Activated naive CD4-positive, alpha-beta T cell treated with anti-CD3 and anti-CD28 coated beads, Interleukin-2, amount 10 ng/mL, durations not matched to agents 7 days and 5 days (primary cell): ENCODE measurements around the gene LYSMD1.
A peak's percentile ranks its signal among the peaks of the same experiment; 100 is the strongest.
"Not testable (repeated sequence)": the region's sequence is repeated elsewhere in the genome, so short reads cannot be mapped to it uniquely, and the experiment has no call there.

Source experiments
- CTCF ChIA-PET: fragments of 350-600 bp; sonication (Branson Sonifier 250); formaldehyde crosslinking; loops from one replicate; lab custom pipeline; 2021; ENCODE audit warnings: antibody characterized with exemption; lab: Charles Lee
- DNase-seq: peaks from one replicate; pipeline ENCODE4 v3.0.0-alpha.2; 2020
- H3K27ac Mint-ChIP-seq: one replicate; pipeline ENCODE4 v1.8.0; 2021; ENCODE audit warnings: mild to moderate bottlenecking, moderate library complexity, mixed read lengths
- H3K27me3 Mint-ChIP-seq: one replicate; pipeline ENCODE4 v1.8.0; 2021; ENCODE audit warnings: mild to moderate bottlenecking, mixed read lengths
- H3K36me3 Mint-ChIP-seq: one replicate; pipeline ENCODE4 v1.8.0; 2021; ENCODE audit warnings: mixed read lengths
- H3K4me1 Mint-ChIP-seq: one replicate; pipeline ENCODE4 v1.8.0; 2021; ENCODE audit warnings: mixed read lengths
- H3K4me3 Mint-ChIP-seq: one replicate; pipeline ENCODE4 v1.8.0; 2021; ENCODE audit warnings: mild to moderate bottlenecking, moderate library complexity, mixed read lengths
- H3K9me3 Mint-ChIP-seq: one replicate; pipeline ENCODE4 v1.8.0; 2021; ENCODE audit warnings: mixed read lengths

The LYSMD1 gene

DNA sequence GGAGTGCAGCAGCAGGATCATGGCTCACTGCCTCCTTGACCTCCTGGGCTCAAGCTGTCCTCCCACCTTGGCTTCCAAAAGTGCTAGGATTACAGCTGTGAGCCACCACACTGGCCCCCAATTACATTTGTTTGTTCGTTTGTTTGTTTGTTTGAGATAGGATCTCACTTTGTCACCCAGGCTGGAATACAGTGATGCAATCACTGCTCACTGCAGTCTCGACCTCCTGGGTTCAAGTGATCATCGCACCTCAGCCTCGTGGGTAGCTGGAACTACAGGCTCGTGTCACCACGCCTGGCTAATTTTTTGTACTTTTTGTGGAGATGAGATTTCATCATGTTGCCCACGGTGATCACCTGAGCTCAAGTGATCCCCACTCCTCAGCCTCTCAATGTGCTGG, 26.3 kb upstream of the LYSMD1 start:
- DNase-seq, result no peak
- H3K4me3 Mint-ChIP-seq, result no peak overlapping the region
- H3K9me3 Mint-ChIP-seq, result no peaks in the 10 kb centered on the region
- no peak overlapping the region for H3K27ac Mint-ChIP-seq
- CTCF ChIA-PET, result interaction anchor here (1.1 kb wide), 1 partner anchor 35 kb away, joined by 4 read pairs; the partner anchor contains the start of gene TNFAIP8L2
- peaks cover 3% of the 10 kb centered on the region for H3K36me3 Mint-ChIP-seq
- peaks cover 41% of the 10 kb centered on the region for H3K27me3 Mint-ChIP-seq
- H3K4me1 Mint-ChIP-seq, result peaks cover 39% of the 10 kb centered on the region

- peak within 1 kb of the TSS; percentile 95 for H3K27ac Mint-ChIP-seq
- H3K36me3 Mint-ChIP-seq, result peaks cover 14% of the 10 kb centered on the region
- no peaks in the 10 kb centered on the region for H3K9me3 Mint-ChIP-seq
- H3K4me3 Mint-ChIP-seq, result peak within 1 kb of the TSS; percentile 99
- DNase-seq, result peak; percentile 91
- H3K27me3 Mint-ChIP-seq, result peaks cover 30% of the 10 kb centered on the region
- H3K4me1 Mint-ChIP-seq, result peaks cover 35% of the 10 kb centered on the region
- CTCF ChIA-PET, result interaction anchor here (1.2 to 2.7 kb wide), 3 partner anchors 10 to 151 kb away, joined by 4 to 12 read pairs (median 5); no protein-coding TSS in a partner anchor
Measured at GRCh38 chr1:151189637-151190445, 24.1 kb upstream of the LYSMD1 start, which contains the start of gene VPS72. TSS of gene VPS72 (minus strand) at chr1:151190197. CDS start at chr1:151190121, 76 bp downstream.

- CTCF ChIA-PET, result interaction anchor here (1.6 to 2.7 kb wide), 2 partner anchors 62 to 64 kb away, joined by 3 to 12 read pairs; no protein-coding TSS in a partner anchor
- Mint-ChIP-seq H3K27me3 (peaks cover 18% of the 10 kb centered on the region), H3K36me3 (peaks cover 22% of the 10 kb centered on the region), H3K4me1 (peaks cover 35% of the 10 kb centered on the region), H3K4me3 (peak overlapping the region; percentile 99)
- H3K27ac Mint-ChIP-seq, DNase-seq, H3K9me3 Mint-ChIP-seq: not testable (repeated sequence)
Measured at GRCh38 chr1:151188667-151189066, 23.0 kb upstream of the LYSMD1 start.

- no peak overlapping the region for H3K4me3 Mint-ChIP-seq
- peaks cover 33% of the 10 kb centered on the region for H3K36me3 Mint-ChIP-seq
- no peaks in the 10 kb centered on the region for H3K9me3 Mint-ChIP-seq
- H3K27ac Mint-ChIP-seq, result no peak overlapping the region
- peaks cover 5% of the 10 kb centered on the region for H3K27me3 Mint-ChIP-seq
- CTCF ChIA-PET, result interaction anchor here (1.4 kb wide), 1 partner anchor 63 kb away, joined by 3 read pairs; no protein-coding TSS in a partner anchor
- no peak for DNase-seq
- peaks cover 35% of the 10 kb centered on the region for H3K4me1 Mint-ChIP-seq
Measured at GRCh38 chr1:151187205-151187604, 21.5 kb upstream of the LYSMD1 start.

GRCh38 chr1:151184211-151184610, 18.5 kb upstream of the LYSMD1 start:
- CTCF ChIA-PET, result no interaction called here
- H3K27me3 Mint-ChIP-seq, result no peaks in the 10 kb centered on the region
- H3K4me1 Mint-ChIP-seq, result peaks cover 19% of the 10 kb centered on the region
- no peaks in the 10 kb centered on the region for H3K9me3 Mint-ChIP-seq
- DNase-seq, result no peak
- no peak overlapping the region for H3K4me3 Mint-ChIP-seq
- no peak overlapping the region for H3K27ac Mint-ChIP-seq
- H3K36me3 Mint-ChIP-seq, result peaks cover 48% of the 10 kb centered on the region

- peaks cover 55% of the 10 kb centered on the region for H3K36me3 Mint-ChIP-seq
- H3K9me3 Mint-ChIP-seq, result no peaks in the 10 kb centered on the region
- CTCF ChIA-PET, result interaction anchor here (0.6 to 1.4 kb wide), 5 partner anchors 8 to 485 kb away, joined by 3 to 4 read pairs (median 4); partner anchors contain the start of genes LYSMD1 and SCNM1
- H3K27me3 Mint-ChIP-seq, result no peaks in the 10 kb centered on the region
- no peak overlapping the region for H3K4me3 Mint-ChIP-seq
- no peak for DNase-seq
- peak overlapping the region; percentile 47 for H3K27ac Mint-ChIP-seq
- H3K4me1 Mint-ChIP-seq, result no peaks in the 10 kb centered on the region
Measured at GRCh38 chr1:151176514-151177045, 10.9 kb upstream of the LYSMD1 start.

DNA sequence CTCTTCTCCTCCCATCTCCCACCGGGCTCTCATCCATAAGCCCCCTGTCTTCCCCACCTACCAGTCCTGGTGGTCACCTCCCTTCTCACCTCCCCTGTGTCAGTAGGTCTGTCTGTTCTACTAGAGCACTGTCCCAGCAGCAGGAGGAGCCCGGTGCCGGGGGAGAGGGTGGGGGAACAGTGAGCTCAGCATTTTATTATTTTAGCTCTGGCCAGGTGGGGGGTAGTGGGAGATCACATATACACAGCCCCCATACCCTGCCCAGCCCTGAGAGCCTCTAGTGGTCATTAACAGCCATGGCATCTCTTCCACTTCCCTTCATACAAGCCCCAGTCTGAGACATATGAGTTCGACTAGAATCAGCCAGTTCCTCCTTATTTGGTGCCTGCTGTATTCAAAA, 10.2 kb upstream of the LYSMD1 start, which contains the start of gene TMOD4:
Gene TMOD4 (minus strand): TSS at position 119 of the 400 bp plus-strand sequence. CDS start 1,106 bp downstream, outside the sequence.
- DNase-seq, result no peak
- no peak within 1 kb of the TSS for H3K4me3 Mint-ChIP-seq
- no peaks in the 10 kb centered on the region for H3K27me3 Mint-ChIP-seq
- no peaks in the 10 kb centered on the region for H3K4me1 Mint-ChIP-seq
- CTCF ChIA-PET, result interaction anchor here (0.6 to 1.0 kb wide), 3 partner anchors 9 to 486 kb away, joined by 3 to 4 read pairs (median 4); no protein-coding TSS in a partner anchor
- H3K9me3 Mint-ChIP-seq, result no peaks in the 10 kb centered on the region
- peak within 1 kb of the TSS; percentile 47 for H3K27ac Mint-ChIP-seq
- peaks cover 49% of the 10 kb centered on the region for H3K36me3 Mint-ChIP-seq

GRCh38 chr1:151175041-151175741, 9.5 kb upstream of the LYSMD1 start:
- no peak overlapping the region for H3K4me3 Mint-ChIP-seq
- H3K27me3 Mint-ChIP-seq, result no peaks in the 10 kb centered on the region
- H3K9me3 Mint-ChIP-seq, result no peaks in the 10 kb centered on the region
- peak overlapping the region; percentile 30 for H3K27ac Mint-ChIP-seq
- no peaks in the 10 kb centered on the region for H3K4me1 Mint-ChIP-seq
- CTCF ChIA-PET, result interaction anchor here (0.7 to 1.3 kb wide), 4 partner anchors 8 to 75 kb away, joined by 3 to 4 read pairs (median 4); no protein-coding TSS in a partner anchor
- peaks cover 43% of the 10 kb centered on the region for H3K36me3 Mint-ChIP-seq
- no peak for DNase-seq

- Mint-ChIP-seq H3K36me3 (peaks cover 39% of the 10 kb centered on the region), H3K4me3 (no peak overlapping the region), H3K27me3 (no peaks in the 10 kb centered on the region), H3K27ac (no peak overlapping the region), H3K4me1 (peaks cover 21% of the 10 kb centered on the region), H3K9me3 (no peaks in the 10 kb centered on the region)
- DNase-seq, result no peak
- CTCF ChIA-PET, result interaction anchor here (0.5 to 1.1 kb wide), 4 partner anchors 14 to 169 kb away, joined by 3 to 7 read pairs (median 3); no protein-coding TSS in a partner anchor
Measured at GRCh38 chr1:151171190-151171589, 5.5 kb upstream of the LYSMD1 start.

DNA sequence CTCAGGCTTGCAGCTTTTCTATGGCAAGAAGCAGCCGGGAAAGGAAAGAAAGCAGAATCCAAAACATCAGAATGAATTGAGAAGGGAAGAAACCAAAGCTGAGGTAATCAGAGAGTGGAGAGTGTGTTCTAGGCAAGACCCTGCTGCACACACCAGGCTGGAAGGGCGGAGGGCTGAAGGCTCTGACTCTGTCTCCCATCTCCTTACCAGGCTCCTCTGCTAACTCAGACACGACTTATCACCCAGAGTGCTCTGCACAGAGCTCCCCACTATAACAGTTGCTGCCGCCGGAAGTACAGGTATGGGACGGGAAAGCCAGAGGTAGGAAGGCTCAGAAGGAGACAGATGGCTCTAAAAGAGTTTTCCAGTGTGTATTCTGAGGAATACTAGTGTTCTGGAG, 1.4 kb upstream of the LYSMD1 start:
- CTCF ChIA-PET, result interaction anchor here (1.0 to 1.8 kb wide), 2 partner anchors 9 to 67 kb away, joined by 3 to 4 read pairs; partner anchors contain the start of gene TMOD4
- peak overlapping the region; percentile 74 for H3K27ac Mint-ChIP-seq
- H3K27me3 Mint-ChIP-seq, result peaks cover 4% of the 10 kb centered on the region
- peak overlapping the region; percentile 86 for H3K4me3 Mint-ChIP-seq
- H3K9me3 Mint-ChIP-seq, result no peaks in the 10 kb centered on the region
- peaks cover 50% of the 10 kb centered on the region for H3K4me1 Mint-ChIP-seq
- no peak for DNase-seq
- H3K36me3 Mint-ChIP-seq, result peaks cover 45% of the 10 kb centered on the region

GRCh38 chr1:151166505-151166956, 829 bp upstream of the LYSMD1 start:
- Mint-ChIP-seq H3K4me1 (peaks cover 56% of the 10 kb centered on the region), H3K9me3 (no peaks in the 10 kb centered on the region), H3K36me3 (peaks cover 50% of the 10 kb centered on the region), H3K27ac (peak overlapping the region; percentile 93), H3K4me3 (peak overlapping the region; percentile 86), H3K27me3 (peaks cover 4% of the 10 kb centered on the region)
- CTCF ChIA-PET, result interaction anchor here (0.8 to 1.8 kb wide), 4 partner anchors 9 to 66 kb away, joined by 3 to 4 read pairs (median 4); partner anchors contain the start of genes TMOD4 and TNFAIP8L2
- DNase-seq, result no peak

DNA sequence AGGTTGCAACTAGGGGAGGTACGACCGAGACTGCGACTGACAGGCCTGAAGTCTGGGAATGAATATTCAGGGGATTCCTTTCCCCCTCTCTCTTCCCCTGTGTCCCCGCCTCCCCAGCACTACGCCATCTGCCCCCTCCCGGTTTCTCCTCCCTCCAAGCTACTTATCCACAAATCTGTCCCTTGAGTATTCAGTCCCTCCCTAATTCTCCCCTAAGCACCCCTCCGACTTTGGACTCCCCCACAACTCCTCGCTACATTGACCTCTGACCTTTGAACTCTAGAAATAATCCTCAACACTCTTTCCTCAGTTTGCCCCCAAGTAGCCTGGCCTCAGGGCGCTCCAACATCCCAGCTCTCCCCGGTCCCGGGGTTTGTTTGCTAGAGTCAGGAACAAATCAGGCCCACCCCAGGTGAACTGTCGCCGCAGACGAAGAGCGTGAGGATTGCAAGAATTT, 393 bp downstream of the LYSMD1 start:
- no peak for DNase-seq
- H3K27me3 Mint-ChIP-seq, result peaks cover 4% of the 10 kb centered on the region
- peaks cover 59% of the 10 kb centered on the region for H3K36me3 Mint-ChIP-seq
- peak overlapping the region; percentile 93 for H3K27ac Mint-ChIP-seq
- peak overlapping the region; percentile 86 for H3K4me3 Mint-ChIP-seq
- no peaks in the 10 kb centered on the region for H3K9me3 Mint-ChIP-seq
- peaks cover 67% of the 10 kb centered on the region for H3K4me1 Mint-ChIP-seq
- CTCF ChIA-PET, result interaction anchor here (0.9 to 1.0 kb wide), 2 partner anchors 66 to 141 kb away, joined by 3 read pairs; no protein-coding TSS in a partner anchor

GRCh38 chr1:151164732-151165280, 896 bp downstream of the LYSMD1 start:
- Mint-ChIP-seq H3K4me1 (peaks cover 71% of the 10 kb centered on the region), H3K9me3 (no peaks in the 10 kb centered on the region), H3K27ac (peak overlapping the region; percentile 93), H3K4me3 (peak overlapping the region; percentile 86), H3K36me3 (peaks cover 63% of the 10 kb centered on the region), H3K27me3 (peaks cover 4% of the 10 kb centered on the region)
- CTCF ChIA-PET, result interaction anchor here (0.9 to 1.0 kb wide), 2 partner anchors 65 to 140 kb away, joined by 3 read pairs; no protein-coding TSS in a partner anchor
- DNase-seq, result no peak
